ENCODE results near the gene POU4F3. TPM values are rescaled to one million over a fixed set of nuclear protein-coding genes. Genes with fewer than 3 reads are reported as not detected.

The POU4F3 gene
- total and polyA plus RNA-seq, 10 donors: 0.03 to 0.16 (median 0.07) TPM; not detected in 6

- intact Hi-C loops (cut with DNase I; ENCODE audit: low total_unique reads): no loop called here
- TF ChIP-seq CTCF (IDR thresholded peaks at IDR 0.05 in 8 of 11, conservative IDR thresholded peaks at IDR 0.05 in 3 of 11): no peak
- TF ChIP-seq POLR2AphosphoS5 (IDR thresholded peaks at IDR 0.05): no peak
- no peak for TF ChIP-seq POLR2A (IDR thresholded peaks at IDR 0.05)
- WGBS, 5 donors: 52 to 75% (median 63%) methylated on average over 2 of the region's 2 CpGs
- Histone ChIP-seq H3K27me3 (replicated peaks in 1 of 7) (peaks cover 0 to 24% (median 0%) of the 10 kb centered on the region in 7 donors), H3K36me3 (no peaks in the 10 kb centered on the region), H3K27ac (no peak overlapping the region), H3K4me1 (no peaks in the 10 kb centered on the region), H3K9me3 (no peaks in the 10 kb centered on the region), H3K4me3 (no peak overlapping the region)
- no peak for DNase-seq
Measured at GRCh38 chr5:146388386-146388785, 49.7 kb downstream of the POU4F3 start.

GRCh38 chr5:146390469-146390868 lies 51.8 kb downstream of the POU4F3 start:
- H3K9me3 ChIP-seq: no peaks in the 10 kb centered on the region
- no peaks in the 10 kb centered on the region for H3K4me1 ChIP-seq
- TF ChIP-seq POLR2AphosphoS5 (IDR thresholded peaks at IDR 0.05) (no peak), POLR2A (IDR thresholded peaks at IDR 0.05) (no peak), CTCF (IDR thresholded peaks at IDR 0.05 in 8 of 11, conservative IDR thresholded peaks at IDR 0.05 in 3 of 11) (no peak)
- intact Hi-C loops (cut with DNase I; ENCODE audit: low total_unique reads): no loop called here
- no peak overlapping the region for H3K27ac ChIP-seq
- no peaks in the 10 kb centered on the region for H3K36me3 ChIP-seq
- H3K27me3 ChIP-seq (replicated peaks in 1 of 7): peaks cover 0 to 43% (median 0%) of the 10 kb centered on the region in 7 donors
- WGBS, 5 donors: 40 to 68% (median 54%) methylated on average over 2 of the region's 2 CpGs
- no peak for DNase-seq
- H3K4me3 ChIP-seq: no peak overlapping the region

Other genes starting within 250 kb of the POU4F3 start
- gene PLAC8L1, start 233.3 kb upstream of the POU4F3 start, total RNA-seq: 1 to 10 TPM in 1 of 7 donors, not detected in 6; 1.0 TPM
- 1 to 10 TPM in 1 of 3 donors, under 1 TPM in 2; 0.29 to 1.3 (median 0.41) TPM for gene PLAC8L1, start 233.3 kb upstream of the POU4F3 start, polyA plus RNA-seq
- gene LARS1, start 156.2 kb upstream of the POU4F3 start, total RNA-seq: 100 to 1,000 TPM in 2 of 7 donors, 10 to 100 TPM in 5; 55.5 to 102 (median 83.4) TPM
- gene LARS1, start 156.2 kb upstream of the POU4F3 start, polyA plus RNA-seq: 10 to 100 TPM; 34.2 to 43.6 (median 38.2) TPM
- 10 to 100 TPM; 16.8 to 26.4 (median 19.9) TPM for gene RBM27, start 135.2 kb upstream of the POU4F3 start, total RNA-seq
- gene RBM27, start 135.2 kb upstream of the POU4F3 start, polyA plus RNA-seq: 1 to 10 TPM; 5.5 to 7.7 (median 6.2) TPM
- gene TCERG1, start 108.5 kb downstream of the POU4F3 start, total RNA-seq: 100 to 1,000 TPM in 2 of 7 donors, 10 to 100 TPM in 5; 63.0 to 117 (median 81.0) TPM
- gene TCERG1, start 108.5 kb downstream of the POU4F3 start, polyA plus RNA-seq: 10 to 100 TPM; 43.7 to 72.2 (median 51.1) TPM
- gene GPR151, start 177.4 kb downstream of the POU4F3 start, total RNA-seq: not detected
- gene GPR151, start 177.4 kb downstream of the POU4F3 start, polyA plus RNA-seq: not detected

Data from spleen (tissue), 11 donors.